GM12878 (cell line): ENCODE measurements around the gene MSANTD4. TPM values are rescaled to one million over a fixed set of nuclear protein-coding genes. Genes with fewer than 3 reads are reported as not detected.

Experiments used
- ASH2L ChIP-seq: fragments of 300-600, 200-600 bp; sonication (generic); IDR thresholded peaks from 2 replicates; pipeline ENCODE4 v1.6.1; 2017; ENCODE audit warnings: low read depth, mild to moderate bottlenecking, borderline replicate concordance
- ATF7 ChIP-seq: fragments of 450-650 bp; IDR thresholded peaks from 2 replicates; pipeline ENCODE4 v1.6.1; 2016; ENCODE audit warnings: low read depth, mild to moderate bottlenecking
- BHLHE40 ChIP-seq, 2 experiments: fragments of 450-650 bp in 1 of 2; IDR thresholded peaks; 2 replicates each; pipeline ENCODE4 v1.6.1; 2011 to 2017; ENCODE audit warnings: low read depth in 2 of 2, borderline replicate concordance in 1 of 2, improper control_type of control experiment in 1 of 2, low read length in 1 of 2, mild to moderate bottlenecking in 1 of 2
- CBX5 ChIP-seq: sonication (generic); IDR thresholded peaks from 2 replicates; pipeline ENCODE4 v1.6.1; 2016; ENCODE audit warnings: low read depth, moderate library complexity, mild to moderate bottlenecking, inconsistent platforms
- FOXM1 ChIP-seq: IDR thresholded peaks from 2 replicates; pipeline ENCODE4 v1.6.1; 2012; ENCODE audit warnings: low read depth, mild to moderate bottlenecking, inconsistent platforms, low read length, moderate library complexity
- IKZF2 ChIP-seq, 2 experiments: fragments of 450-650 bp; IDR thresholded peaks; 2 replicates each; pipeline ENCODE4 v1.6.1; 2017; ENCODE audit warnings: mild to moderate bottlenecking in 2 of 2, moderate library complexity in 2 of 2
- IRF3 ChIP-seq: fragments of 450-650 bp; IDR thresholded peaks from 2 replicates; pipeline ENCODE4 v1.6.1; 2014; ENCODE audit warnings: mild to moderate bottlenecking
- MLLT1 ChIP-seq: fragments of 450-650 bp; IDR thresholded peaks from 2 replicates; pipeline ENCODE4 v1.6.1; 2016; ENCODE audit warnings: mild to moderate bottlenecking
- MTA2 ChIP-seq: fragments of 450-650 bp; IDR thresholded peaks from 2 replicates; pipeline ENCODE4 v1.6.1; 2016; ENCODE audit warnings: low read depth, mild to moderate bottlenecking, moderate library complexity
- NKRF ChIP-seq: fragments of 450-650 bp; conservative IDR thresholded peaks from 2 replicates; pipeline ENCODE4 v1.6.1; 2017; ENCODE audit warnings: mild to moderate bottlenecking, moderate library complexity
- PBX3 ChIP-seq: IDR thresholded peaks from 2 replicates; pipeline ENCODE4 v1.6.1; 2011; ENCODE audit warnings: mild to moderate bottlenecking, low read depth, low read length, moderate library complexity; ENCODE audit not compliant: insufficient replicate concordance
- RAD21 ChIP-seq: IDR thresholded peaks from 2 replicates; pipeline ENCODE4 v1.6.1; 2011; ENCODE audit warnings: mild to moderate bottlenecking, low read depth, low read length, moderate library complexity; ENCODE audit not compliant: insufficient read depth
- RELA ChIP-seq: fragments of 450-650 bp; IDR thresholded peaks from 2 replicates; pipeline ENCODE4 v1.8.0; 2014; ENCODE audit warnings: borderline replicate concordance; ENCODE audit not compliant: partially characterized antibody
- SKIL ChIP-seq: fragments of 450-650 bp; IDR thresholded peaks from 2 replicates; pipeline ENCODE4 v1.6.1; 2017; ENCODE audit warnings: mild to moderate bottlenecking, low read depth, inconsistent platforms; ENCODE audit not compliant: poor library complexity, severe bottlenecking
- SP1 ChIP-seq: IDR thresholded peaks from one replicate; pipeline ENCODE4 v1.6.1; 2011; ENCODE audit warnings: low read depth, low read length
- polyA plus RNA-seq, 11 experiments: library from polyadenylated mRNA; depleted of rRNA in 4 of 11; unstranded in 6 of 11; stranded (reverse) in 5 of 11; fragments of >200 nt; fragmentation: Nextera tagmentation in 4 of 11; fragmentation: Illumina TruSeq in 1 of 11; extraction: Ambion mirVana in 4 of 11; extraction: Trizol in 1 of 11; gene quantifications; 1 replicate in 1 of 11; 2 replicates in 10 of 11; pipeline versions ENCODE4 v1.2.1 to v1.2.3, GENCODE V29; 2011 to 2016; ENCODE audit warnings: inconsistent platforms in 2 of 11, missing spikeins in 2 of 11, low read depth in 1 of 11
- total RNA-seq, 4 experiments: library from RNA; depleted of rRNA in 3 of 4; stranded (reverse); fragments of >200 nt in 3 of 4; fragmentation: Illumina TruSeq in 1 of 4; extraction: Trizol in 1 of 4; gene quantifications; 2 replicates each; pipeline versions ENCODE4 v1.2.1 to v1.2.3, GENCODE V29; 2013 to 2021
- TF ChIP-seq, protein P1 (sequence below): fragments of 150-350 bp; IDR thresholded peaks from 2 replicates; pipeline ENCODE4 v1.6.1; 2016; ENCODE audit warnings: low read depth, low read length

MSANTD4 gene
- total and polyA plus RNA-seq, 10 of the 15 experiments (the other 5 are each of a cell fraction or from before 2014, with no cell fraction given), result 8.7 to 23.9 (median 16.0) TPM

- TF ChIP-seq BHLHE40 (IDR thresholded peaks at IDR 0.05; ENCODE audit: borderline replicate concordance in 1 of 2, low read depth in 2 of 2, low read length in 1 of 2) (peak; percentile 12 to 82; a peak in 3 of 4 replicates), SP1 (peak; percentile 98), NKRF (peak; percentile 45; the same call in 1 of the 2 replicates), MLLT1 (peak; percentile 95), RELA (peak; percentile 53), ASH2L (peak; percentile 60; the same call in 1 of the 2 replicates), IKZF2 (IDR thresholded peaks at IDR 0.05) (peak; percentile 25 to 63; a peak in 2 of 4 replicates), FOXM1 (no peak), MTA2 (peak; percentile 90), ATF7 (peak; percentile 27; the same call in 1 of the 2 replicates), CBX5 (peak; percentile 24; the same call in 1 of the 2 replicates), PBX3 (peak; percentile 96), RAD21 (no peak), SKIL (peak; percentile 57), IRF3 (peak; percentile 95)
- TF ChIP-seq, protein P1, sequence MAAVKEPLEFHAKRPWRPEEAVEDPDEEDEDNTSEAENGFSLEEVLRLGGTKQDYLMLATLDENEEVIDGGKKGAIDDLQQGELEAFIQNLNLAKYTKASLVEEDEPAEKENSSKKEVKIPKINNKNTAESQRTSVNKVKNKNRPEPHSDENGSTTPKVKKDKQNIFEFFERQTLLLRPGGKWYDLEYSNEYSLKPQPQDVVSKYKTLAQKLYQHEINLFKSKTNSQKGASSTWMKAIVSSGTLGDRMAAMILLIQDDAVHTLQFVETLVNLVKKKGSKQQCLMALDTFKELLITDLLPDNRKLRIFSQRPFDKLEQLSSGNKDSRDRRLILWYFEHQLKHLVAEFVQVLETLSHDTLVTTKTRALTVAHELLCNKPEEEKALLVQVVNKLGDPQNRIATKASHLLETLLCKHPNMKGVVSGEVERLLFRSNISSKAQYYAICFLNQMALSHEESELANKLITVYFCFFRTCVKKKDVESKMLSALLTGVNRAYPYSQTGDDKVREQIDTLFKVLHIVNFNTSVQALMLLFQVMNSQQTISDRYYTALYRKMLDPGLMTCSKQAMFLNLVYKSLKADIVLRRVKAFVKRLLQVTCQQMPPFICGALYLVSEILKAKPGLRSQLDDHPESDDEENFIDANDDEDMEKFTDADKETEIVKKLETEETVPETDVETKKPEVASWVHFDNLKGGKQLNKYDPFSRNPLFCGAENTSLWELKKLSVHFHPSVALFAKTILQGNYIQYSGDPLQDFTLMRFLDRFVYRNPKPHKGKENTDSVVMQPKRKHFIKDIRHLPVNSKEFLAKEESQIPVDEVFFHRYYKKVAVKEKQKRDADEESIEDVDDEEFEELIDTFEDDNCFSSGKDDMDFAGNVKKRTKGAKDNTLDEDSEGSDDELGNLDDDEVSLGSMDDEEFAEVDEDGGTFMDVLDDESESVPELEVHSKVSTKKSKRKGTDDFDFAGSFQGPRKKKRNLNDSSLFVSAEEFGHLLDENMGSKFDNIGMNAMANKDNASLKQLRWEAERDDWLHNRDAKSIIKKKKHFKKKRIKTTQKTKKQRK, result peak; percentile 87
Measured at GRCh38 chr11:106021967-106022794, at the start of gene MSANTD4 (continued).
